Epithelial cell of proximal tubule (primary cell): ENCODE measurements around the gene SMAD6. TPM values are rescaled to one million over a fixed set of nuclear protein-coding genes. Genes with fewer than 3 reads are reported as not detected.

Source experiments
- DNase-seq: peaks from one replicate; pipeline ENCODE4 v3.0.0-alpha.2; 2011; ENCODE audit warnings: low read depth
- H3K4me3 ChIP-seq: 2 replicates; pipeline ENCODE4 v1.5.1; 2011; ENCODE audit warnings: low read depth, mild to moderate bottlenecking, low read length
- CTCF ChIP-seq: conservative IDR thresholded peaks from 2 replicates; pipeline ENCODE4 v1.5.1; 2012; ENCODE audit warnings: low read depth, mild to moderate bottlenecking, low read length
- total RNA-seq: library from RNA; depleted of rRNA; stranded (reverse); fragments of >200 nt; gene quantifications from 2 replicates; pipeline ENCODE4 v1.2.3, GENCODE V29; 2015

SMAD6 gene
- total RNA-seq, 1 donor from 2014 or later, result 22.1 TPM

GRCh38 chr15:66760968-66761725 is 59.1 kb downstream of the SMAD6 start:
- no peak overlapping the region for H3K4me3 ChIP-seq
- no peak for TF ChIP-seq CTCF
- no peak for DNase-seq

GRCh38 chr15:66761726-66762595 is 59.9 kb downstream of the SMAD6 start:
- no peak overlapping the region for H3K4me3 ChIP-seq
- no peak for DNase-seq
- TF ChIP-seq CTCF, result no peak

GRCh38 chr15:66763186-66764071 is 61.4 kb downstream of the SMAD6 start:
- H3K4me3 ChIP-seq, result no peak overlapping the region
- no peak for DNase-seq
- TF ChIP-seq CTCF, result no peak

DNA sequence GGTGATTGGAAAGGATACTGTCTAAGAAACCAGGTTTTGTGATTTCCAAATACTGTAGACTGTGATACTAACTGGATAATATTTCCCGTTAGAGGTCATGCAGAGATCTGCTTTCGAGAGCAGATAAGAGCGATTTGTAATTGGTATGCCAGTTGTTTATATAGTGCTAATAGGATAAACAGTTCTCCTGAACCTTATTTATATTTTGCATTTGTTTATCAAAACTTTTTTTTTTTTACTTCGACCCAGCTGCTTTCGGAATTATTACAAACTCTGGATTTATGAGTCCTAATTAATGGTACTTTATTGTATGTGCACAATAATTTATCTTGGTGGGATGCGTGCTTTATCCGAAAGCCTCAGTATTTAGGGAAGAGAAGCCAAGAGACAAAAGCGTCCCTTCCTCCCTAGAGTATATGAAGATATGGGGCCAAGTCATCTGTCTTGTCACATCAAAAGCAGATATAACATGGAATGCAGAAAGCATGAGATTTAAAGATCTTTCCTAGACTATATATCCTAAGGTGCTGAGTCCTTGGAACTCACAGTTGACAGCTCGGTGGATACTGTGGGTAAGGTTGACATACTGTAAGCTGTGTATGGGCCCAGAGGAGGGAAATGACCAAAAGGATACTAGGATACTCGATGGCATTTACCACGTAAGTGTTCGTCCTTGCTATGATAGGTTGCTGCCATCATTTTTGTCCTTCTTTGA is 62.2 kb downstream of the SMAD6 start:
- no peak overlapping the region for H3K4me3 ChIP-seq
- no peak for TF ChIP-seq CTCF
- no peak for DNase-seq

- peak; percentile 95 for DNase-seq
- TF ChIP-seq CTCF, result no peak
- H3K4me3 ChIP-seq, result peak overlapping the region; percentile 23
Measured at GRCh38 chr15:66765478-66766281, 63.6 kb downstream of the SMAD6 start.
